OCI-LY1 (cell line): ENCODE results near the gene TM4SF18.

Source experiments
- H2AFZ ChIP-seq: fragments of 200-600 bp; sonication (generic), shearing (Covaris generic); 2 replicates; pipeline ENCODE4 v1.6.0; 2014; ENCODE audit warnings: antibody characterized with exemption, mild to moderate bottlenecking, low read length
- H3F3A ChIP-seq: fragments of 200-600 bp; sonication (generic), shearing (Covaris generic); 2 replicates; pipeline ENCODE4 v1.6.0; 2014; ENCODE audit warnings: mild to moderate bottlenecking, antibody characterized with exemption, low read length, moderate library complexity; ENCODE audit not compliant: insufficient read depth
- H3K27ac ChIP-seq: fragments of 200-600 bp; sonication (generic); 2 replicates; pipeline ENCODE4 v1.5.1; 2014; ENCODE audit warnings: low read length, mixed run types, mild to moderate bottlenecking, low read depth; ENCODE audit not compliant: poor library complexity, severe bottlenecking
- H3K27me3 ChIP-seq: fragments of 200-600 bp; sonication (generic); 2 replicates; pipeline ENCODE4 v1.6.0; 2014; ENCODE audit warnings: antibody characterized with exemption, mild to moderate bottlenecking, low read length, moderate library complexity; ENCODE audit not compliant: insufficient read depth
- H3K36me3 ChIP-seq: fragments of 200-600 bp; sonication (generic); 2 replicates; pipeline ENCODE4 v1.6.1; 2014; ENCODE audit warnings: mild to moderate bottlenecking, antibody characterized with exemption, low read length, moderate library complexity, mixed read lengths; ENCODE audit not compliant: insufficient read depth
- H3K4me1 ChIP-seq: fragments of 200-600 bp; sonication (generic); 2 replicates; pipeline ENCODE4 v1.5.1; 2014; ENCODE audit warnings: mild to moderate bottlenecking, low read length, moderate library complexity; ENCODE audit not compliant: insufficient read depth, severe bottlenecking
- H3K4me2 ChIP-seq: fragments of 200-600 bp; sonication (generic), shearing (Covaris generic); 2 replicates; pipeline ENCODE4 v1.6.1; 2014; ENCODE audit warnings: low read length
- H3K4me3 ChIP-seq: fragments of 200-600 bp; sonication (generic); 2 replicates; pipeline ENCODE4 v1.5.1; 2014; ENCODE audit warnings: low read length, low read depth, mild to moderate bottlenecking, mixed read lengths; ENCODE audit not compliant: poor library complexity, severe bottlenecking
- H3K79me2 ChIP-seq: fragments of 200-600 bp; shearing (Covaris generic); 2 replicates; pipeline ENCODE4 v1.6.1; 2016; ENCODE audit warnings: mixed run types, low read length, mixed read lengths; ENCODE audit not compliant: insufficient read depth
- H3K9ac ChIP-seq: fragments of 200-600 bp; sonication (generic), shearing (Covaris generic); 2 replicates; pipeline ENCODE4 v1.6.1; 2014; ENCODE audit warnings: mild to moderate bottlenecking, low read length, mixed read lengths
- H3K9me2 ChIP-seq: fragments of 200-600 bp; sonication (generic), shearing (Covaris generic); 2 replicates; pipeline ENCODE4 v1.6.1; 2014; ENCODE audit warnings: low read depth, mild to moderate bottlenecking, low read length, mixed read lengths
- H3K9me3 ChIP-seq: fragments of 200-600 bp; shearing (Covaris generic); 2 replicates; pipeline ENCODE4 v1.6.1; 2014; ENCODE audit warnings: low read length, mixed read lengths
- H4K20me1 ChIP-seq: fragments of 200-600 bp; sonication (generic), shearing (Covaris generic); 2 replicates; pipeline ENCODE4 v1.6.0; 2016; ENCODE audit warnings: mild to moderate bottlenecking, low read length; ENCODE audit not compliant: insufficient read depth
- EZH2 ChIP-seq: fragments of 200-600 bp; sonication (generic), shearing (Covaris generic); IDR thresholded peaks from 2 replicates; pipeline ENCODE4 v1.8.0; 2017; ENCODE audit warnings: borderline replicate concordance, mixed run types, mild to moderate bottlenecking, antibody characterized with exemption, low read length, moderate library complexity, mixed read lengths
- TF ChIP-seq, protein P1 (sequence below): fragments of 200-600 bp; sonication (generic), shearing (Covaris generic); IDR thresholded peaks from 2 replicates; pipeline ENCODE4 v1.5.1; 2017; ENCODE audit warnings: mild to moderate bottlenecking, antibody characterized with exemption, low read length, moderate library complexity, mixed read lengths

TM4SF18 gene

DNA sequence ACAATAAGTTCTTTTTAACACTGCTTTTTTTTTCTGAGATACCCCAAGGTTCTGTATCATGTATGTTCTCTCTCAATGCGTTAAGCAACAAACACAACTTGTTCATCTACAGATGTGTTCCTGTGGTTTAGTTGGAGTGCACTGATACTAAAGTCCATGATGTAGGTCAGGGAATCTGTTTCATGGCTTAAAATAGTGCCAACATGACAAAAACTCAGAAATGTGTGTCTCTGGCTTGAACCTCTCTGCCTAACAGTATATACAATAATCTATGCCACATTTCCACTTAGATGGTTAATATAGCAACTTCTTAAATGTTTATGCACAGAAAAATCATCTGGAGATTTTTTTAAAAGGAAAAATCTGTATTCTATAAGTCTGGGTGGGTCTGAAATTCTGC is 51.1 kb downstream of the TM4SF18 start:
- H4K20me1 ChIP-seq: no peaks in the 10 kb centered on the region
- H3K79me2 ChIP-seq: no peaks in the 10 kb centered on the region
- no peak overlapping the region for H3K27ac ChIP-seq
- no peak overlapping the region for H3K9ac ChIP-seq
- H3K9me3 ChIP-seq: no peaks in the 10 kb centered on the region
- no peaks in the 10 kb centered on the region for H3F3A ChIP-seq
- no peaks in the 10 kb centered on the region for H3K9me2 ChIP-seq
- H3K4me3 ChIP-seq: no peak overlapping the region
- no peak overlapping the region for H2AFZ ChIP-seq
- no peaks in the 10 kb centered on the region for H3K27me3 ChIP-seq
- H3K4me2 ChIP-seq: no peak overlapping the region
- H3K36me3 ChIP-seq: no peaks in the 10 kb centered on the region
- peaks cover 6% of the 10 kb centered on the region for H3K4me1 ChIP-seq
- TF ChIP-seq, protein P1, sequence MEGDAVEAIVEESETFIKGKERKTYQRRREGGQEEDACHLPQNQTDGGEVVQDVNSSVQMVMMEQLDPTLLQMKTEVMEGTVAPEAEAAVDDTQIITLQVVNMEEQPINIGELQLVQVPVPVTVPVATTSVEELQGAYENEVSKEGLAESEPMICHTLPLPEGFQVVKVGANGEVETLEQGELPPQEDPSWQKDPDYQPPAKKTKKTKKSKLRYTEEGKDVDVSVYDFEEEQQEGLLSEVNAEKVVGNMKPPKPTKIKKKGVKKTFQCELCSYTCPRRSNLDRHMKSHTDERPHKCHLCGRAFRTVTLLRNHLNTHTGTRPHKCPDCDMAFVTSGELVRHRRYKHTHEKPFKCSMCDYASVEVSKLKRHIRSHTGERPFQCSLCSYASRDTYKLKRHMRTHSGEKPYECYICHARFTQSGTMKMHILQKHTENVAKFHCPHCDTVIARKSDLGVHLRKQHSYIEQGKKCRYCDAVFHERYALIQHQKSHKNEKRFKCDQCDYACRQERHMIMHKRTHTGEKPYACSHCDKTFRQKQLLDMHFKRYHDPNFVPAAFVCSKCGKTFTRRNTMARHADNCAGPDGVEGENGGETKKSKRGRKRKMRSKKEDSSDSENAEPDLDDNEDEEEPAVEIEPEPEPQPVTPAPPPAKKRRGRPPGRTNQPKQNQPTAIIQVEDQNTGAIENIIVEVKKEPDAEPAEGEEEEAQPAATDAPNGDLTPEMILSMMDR: no peak
- TF ChIP-seq EZH2: no peak

- H3K79me2 ChIP-seq: no peaks in the 10 kb centered on the region
- H3K27ac ChIP-seq: no peak overlapping the region
- no peaks in the 10 kb centered on the region for H3K27me3 ChIP-seq
- H3K9me2 ChIP-seq: no peaks in the 10 kb centered on the region
- no peaks in the 10 kb centered on the region for H4K20me1 ChIP-seq
- H3K4me3 ChIP-seq: no peak overlapping the region
- TF ChIP-seq, protein P1: no peak
- no peak for TF ChIP-seq EZH2
- no peak overlapping the region for H2AFZ ChIP-seq
- no peak overlapping the region for H3K4me2 ChIP-seq
- peaks cover 13% of the 10 kb centered on the region for H3K4me1 ChIP-seq
- no peaks in the 10 kb centered on the region for H3F3A ChIP-seq
- no peaks in the 10 kb centered on the region for H3K36me3 ChIP-seq
- H3K9me3 ChIP-seq: no peaks in the 10 kb centered on the region
- H3K9ac ChIP-seq: no peak overlapping the region
Observed at GRCh38 chr3:149280671-149281349, 52.6 kb downstream of the TM4SF18 start.

DNA sequence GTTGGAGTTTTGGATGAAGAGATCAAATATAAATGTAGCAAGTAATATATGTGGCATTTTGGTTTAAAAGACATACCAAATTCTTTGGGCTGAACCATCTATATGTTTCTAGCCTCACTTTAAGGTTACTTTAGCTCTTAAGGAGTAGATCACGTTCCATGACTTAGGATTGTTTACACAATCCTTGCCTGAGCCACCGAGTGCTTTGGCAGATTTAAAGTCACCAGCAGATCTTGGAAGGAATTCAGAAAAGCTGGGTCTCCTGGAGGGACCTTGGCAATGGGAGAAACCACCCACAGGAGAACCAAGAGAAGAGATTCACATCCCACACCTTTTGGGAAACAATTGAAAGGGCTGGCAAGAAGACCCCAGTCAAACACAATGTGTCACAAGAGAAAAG is 54.5 kb downstream of the TM4SF18 start:
- Histone ChIP-seq H3K9me3 (no peaks in the 10 kb centered on the region), H3K9ac (no peak overlapping the region), H4K20me1 (no peaks in the 10 kb centered on the region), H3K4me1 (peaks cover 13% of the 10 kb centered on the region), H2AFZ (no peak overlapping the region), H3K36me3 (no peaks in the 10 kb centered on the region), H3K4me2 (no peak overlapping the region), H3K4me3 (no peak overlapping the region), H3K27ac (no peak overlapping the region), H3F3A (no peaks in the 10 kb centered on the region), H3K27me3 (no peaks in the 10 kb centered on the region), H3K9me2 (no peaks in the 10 kb centered on the region), H3K79me2 (no peaks in the 10 kb centered on the region)
- TF ChIP-seq EZH2: no peak
- TF ChIP-seq, protein P1: no peak
